HL-60 (cell line): ENCODE results near the gene RDH5.

ENCODE experiments used
- CTCF ChIP-seq: IDR thresholded peaks from one replicate; pipeline ENCODE4 v1.5.1; 2011; ENCODE audit warnings: low read length, control low read depth, inconsistent platforms; ENCODE audit not compliant: insufficient read depth
- POLR2AphosphoS5 ChIP-seq: IDR thresholded peaks from 2 replicates; pipeline ENCODE4 v1.6.1; 2012; ENCODE audit warnings: low read depth

GRCh38 chr12:55671746-55672145 lies 48.4 kb upstream of the RDH5 start:
- TF ChIP-seq CTCF = no peak
- no peak for TF ChIP-seq POLR2AphosphoS5
